HG03095 (cell line): Measurements from ENCODE around the gene EPS8L2.

Experiments
- ATAC-seq: cut with Tn5 transposase; IDR thresholded peaks from one replicate; pipeline ENCODE4 v1.9.1; 2021; ENCODE audit warnings: moderate library complexity; ENCODE audit not compliant: unreplicated experiment

The EPS8L2 gene

DNA sequence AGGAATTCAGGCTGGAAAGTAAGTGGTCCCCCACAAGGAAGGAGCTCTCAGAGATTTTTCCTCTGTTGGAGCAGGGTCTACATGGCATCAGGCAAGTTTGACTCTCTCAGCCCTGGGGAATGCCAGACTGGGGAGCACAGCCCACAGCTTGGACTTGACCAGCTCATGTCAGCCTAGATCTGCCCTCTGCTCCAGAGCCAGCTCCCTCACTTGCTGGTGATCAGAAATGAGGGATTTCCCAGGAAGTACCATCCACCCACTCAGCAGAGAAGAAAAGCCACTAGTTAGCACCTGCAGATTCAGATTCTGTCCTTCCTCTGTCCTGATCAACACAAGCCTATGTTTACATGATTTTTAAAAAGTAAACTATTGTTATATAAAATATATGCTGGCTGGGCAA, 54.2 kb downstream of the EPS8L2 start:
- no peak for ATAC-seq

DNA sequence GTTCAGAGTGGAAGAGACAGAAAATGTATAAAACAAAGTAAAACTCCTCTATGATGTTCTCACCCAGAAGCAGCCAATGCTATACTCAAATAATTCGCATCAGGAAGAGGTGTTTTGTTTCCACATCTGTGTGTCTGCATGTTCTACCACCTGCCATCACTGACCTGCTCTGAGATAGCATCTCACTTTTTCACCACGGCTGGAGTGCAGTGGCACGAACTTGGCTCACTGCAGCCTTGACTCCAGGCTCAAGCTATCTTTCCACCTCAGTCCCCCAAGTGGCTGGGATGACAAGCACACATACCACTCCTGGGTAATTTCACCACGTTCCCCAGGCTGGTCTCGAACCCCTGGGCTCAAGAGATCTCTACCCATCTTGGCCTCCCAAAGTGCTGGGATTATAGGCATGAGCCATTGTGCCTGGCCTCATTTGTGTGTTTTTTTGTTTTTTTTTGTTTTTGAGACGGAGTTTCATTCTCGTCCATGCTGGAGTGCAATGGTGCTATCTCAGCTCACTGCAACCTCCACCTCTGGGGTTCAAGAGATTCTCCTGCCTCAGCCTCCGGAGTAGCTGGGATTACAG, 55.6 kb downstream of the EPS8L2 start:
- no peak for ATAC-seq

DNA sequence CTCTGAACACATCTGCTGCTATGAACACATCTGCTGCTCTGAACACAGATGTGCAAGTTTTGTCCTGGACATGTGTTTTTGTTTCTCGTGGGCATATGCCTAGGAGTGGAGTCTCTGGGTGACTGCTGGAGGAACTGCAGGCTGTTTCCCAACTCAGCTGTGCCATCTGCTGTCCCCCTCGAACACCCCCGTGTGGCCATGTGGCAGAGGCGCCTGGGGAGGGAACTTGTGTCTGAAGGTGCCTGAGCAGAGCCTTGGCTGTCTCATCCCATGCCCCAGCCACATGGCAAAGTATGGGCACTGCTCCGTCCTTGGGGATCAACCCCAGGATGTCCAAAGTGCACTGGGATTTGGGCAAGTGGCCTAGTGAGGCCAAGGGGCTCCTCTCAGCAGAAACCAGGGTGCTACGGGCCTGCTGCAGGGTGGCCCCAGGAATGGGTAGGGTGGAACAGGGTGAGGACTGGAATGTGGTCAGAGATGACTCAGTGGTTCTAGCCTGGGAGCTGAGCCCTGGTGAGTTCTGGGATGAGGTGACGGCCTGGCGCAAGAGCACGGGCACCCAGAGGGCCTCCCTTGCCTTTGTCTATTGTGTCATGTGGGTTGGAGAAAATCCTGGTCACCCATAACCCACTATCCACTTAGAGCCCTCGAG, 56.5 kb downstream of the EPS8L2 start:
- no peak for ATAC-seq

DNA sequence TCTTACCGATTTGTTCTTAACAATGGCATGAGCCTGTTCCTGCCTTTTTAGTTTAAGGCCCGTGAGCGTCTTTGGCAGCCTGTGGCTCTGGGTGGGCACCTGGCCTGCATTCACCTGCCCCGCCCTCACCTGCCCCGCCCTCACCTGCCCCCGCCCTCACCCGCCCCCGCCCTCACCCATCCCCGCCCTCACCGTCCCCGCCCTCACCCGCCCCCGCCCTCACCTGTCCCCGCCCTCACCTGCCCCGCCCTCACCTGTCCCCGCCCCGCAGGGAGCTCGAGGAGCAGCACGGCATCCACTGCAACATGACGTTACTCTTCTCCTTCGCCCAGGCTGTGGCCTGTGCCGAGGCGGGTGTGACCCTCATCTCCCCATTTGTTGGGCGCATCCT, 57.0 kb downstream of the EPS8L2 start:
- ATAC-seq: no peak

DNA sequence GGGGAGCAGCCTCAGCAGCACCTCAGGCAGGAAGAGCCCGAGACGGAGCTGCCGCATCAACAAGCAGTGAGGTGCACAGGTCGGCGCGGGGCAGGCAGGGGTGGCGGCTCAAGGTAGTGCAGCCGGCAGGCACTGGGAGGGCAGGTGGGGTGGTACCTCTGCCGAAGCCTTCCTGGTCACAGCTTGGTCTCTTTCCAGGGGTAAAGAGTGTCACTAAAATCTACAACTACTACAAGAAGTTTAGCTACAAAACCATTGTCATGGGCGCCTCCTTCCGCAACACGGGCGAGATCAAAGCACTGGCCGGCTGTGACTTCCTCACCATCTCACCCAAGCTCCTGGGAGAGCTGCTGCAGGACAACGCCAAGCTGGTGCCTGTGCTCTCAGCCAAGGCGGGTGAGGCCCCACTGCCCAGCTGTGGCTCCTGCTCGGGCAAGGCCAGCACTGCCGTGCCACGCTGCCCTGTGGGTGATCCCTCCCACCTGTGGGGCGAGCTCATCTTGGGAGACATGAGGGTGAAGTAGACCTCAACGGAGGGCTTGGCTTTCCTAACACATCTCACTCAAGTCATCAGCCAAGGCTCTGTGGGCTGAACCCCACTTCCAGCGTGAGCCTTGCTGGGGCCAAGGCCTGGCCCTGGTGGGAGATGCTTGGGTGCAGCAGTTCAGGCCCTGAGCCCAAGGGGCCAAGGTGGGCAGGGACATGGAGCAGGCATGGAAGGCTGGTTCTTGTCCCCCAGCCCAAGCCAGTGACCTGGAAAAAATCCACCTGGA, 57.7 kb downstream of the EPS8L2 start:
- no peak for ATAC-seq

DNA sequence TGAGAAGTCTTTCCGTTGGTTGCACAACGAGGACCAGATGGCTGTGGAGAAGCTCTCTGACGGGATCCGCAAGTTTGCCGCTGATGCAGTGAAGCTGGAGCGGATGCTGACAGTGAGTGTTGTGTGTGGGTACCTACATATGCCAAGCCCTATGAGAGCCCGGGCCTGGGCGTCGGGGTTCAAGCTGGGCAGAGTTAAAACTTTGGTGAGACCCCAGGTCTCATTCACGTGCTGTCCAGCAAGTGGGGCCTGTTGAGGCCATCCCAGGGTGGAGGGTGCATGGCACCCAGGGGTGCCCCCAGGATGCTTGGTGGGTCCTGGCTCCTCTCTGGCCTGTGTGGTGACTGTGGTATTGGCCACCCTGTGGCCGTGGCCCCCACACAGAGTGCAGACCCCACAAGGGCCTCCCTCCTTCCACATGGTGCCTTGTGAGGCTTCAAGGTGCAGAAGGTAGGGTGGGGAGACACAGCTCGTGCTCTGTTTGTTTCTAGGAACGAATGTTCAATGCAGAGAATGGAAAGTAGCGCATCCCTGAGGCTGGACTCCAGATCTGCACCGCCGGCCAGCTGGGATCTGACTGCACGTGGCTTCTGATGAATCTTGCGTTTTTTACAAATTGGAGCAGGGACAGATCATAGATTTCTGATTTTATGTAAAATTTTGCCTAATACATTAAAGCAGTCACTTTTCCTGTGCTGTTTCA, 58.4 kb downstream of the EPS8L2 start:
- ATAC-seq: no peak

DNA sequence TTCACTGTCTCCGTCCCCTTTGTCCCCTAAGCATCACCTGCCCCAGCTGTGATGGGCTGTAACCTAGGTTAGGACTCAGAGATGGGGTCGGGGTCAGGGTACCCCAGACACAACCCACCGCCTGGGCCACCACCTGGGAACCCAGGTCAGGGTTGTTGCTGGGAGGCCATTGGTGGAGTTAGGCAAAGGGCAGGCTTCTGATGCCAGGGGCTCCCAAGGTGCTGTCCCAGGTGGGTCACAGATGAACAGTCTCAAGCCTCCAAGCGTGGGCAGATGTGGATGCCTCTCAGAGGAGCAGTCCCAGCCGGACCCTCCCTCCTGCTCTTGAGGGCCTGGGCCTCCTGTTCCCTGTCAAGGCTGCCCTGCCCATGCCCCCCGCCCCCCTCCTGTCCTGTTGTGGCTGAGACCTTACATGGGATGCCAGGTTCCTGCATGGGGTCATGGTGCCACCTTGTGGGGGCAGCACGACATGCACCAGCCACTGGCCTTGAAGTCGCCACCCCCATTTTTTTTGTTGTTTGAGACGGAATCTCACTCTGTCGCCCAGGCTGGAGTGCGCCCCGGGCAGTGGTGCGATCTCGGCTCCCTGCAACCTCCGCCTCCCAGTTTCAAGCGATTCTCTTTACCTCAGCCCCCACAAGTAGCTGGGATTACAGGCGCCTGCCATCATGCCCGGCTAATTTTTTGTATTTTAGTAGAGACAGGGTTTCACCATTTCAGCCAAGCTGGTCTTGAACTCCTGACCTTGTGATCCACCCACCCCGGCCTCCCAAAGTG, 59.2 kb downstream of the EPS8L2 start:
- ATAC-seq: no peak

DNA sequence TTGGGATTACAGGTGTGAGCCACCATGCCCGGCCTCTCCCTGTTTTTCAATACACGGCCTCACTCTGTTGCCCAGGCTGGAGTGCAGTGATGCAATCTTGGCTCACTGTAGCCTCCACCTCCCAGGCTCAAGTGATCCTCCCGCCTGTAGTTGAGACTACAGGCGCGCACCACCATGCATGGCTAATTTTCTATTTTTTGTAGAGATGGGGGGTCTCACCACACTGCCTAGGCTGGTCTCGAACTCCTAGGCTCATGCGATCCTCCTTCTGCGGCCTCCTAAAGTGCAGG, 59.7 kb downstream of the EPS8L2 start:
- no peak for ATAC-seq

DNA sequence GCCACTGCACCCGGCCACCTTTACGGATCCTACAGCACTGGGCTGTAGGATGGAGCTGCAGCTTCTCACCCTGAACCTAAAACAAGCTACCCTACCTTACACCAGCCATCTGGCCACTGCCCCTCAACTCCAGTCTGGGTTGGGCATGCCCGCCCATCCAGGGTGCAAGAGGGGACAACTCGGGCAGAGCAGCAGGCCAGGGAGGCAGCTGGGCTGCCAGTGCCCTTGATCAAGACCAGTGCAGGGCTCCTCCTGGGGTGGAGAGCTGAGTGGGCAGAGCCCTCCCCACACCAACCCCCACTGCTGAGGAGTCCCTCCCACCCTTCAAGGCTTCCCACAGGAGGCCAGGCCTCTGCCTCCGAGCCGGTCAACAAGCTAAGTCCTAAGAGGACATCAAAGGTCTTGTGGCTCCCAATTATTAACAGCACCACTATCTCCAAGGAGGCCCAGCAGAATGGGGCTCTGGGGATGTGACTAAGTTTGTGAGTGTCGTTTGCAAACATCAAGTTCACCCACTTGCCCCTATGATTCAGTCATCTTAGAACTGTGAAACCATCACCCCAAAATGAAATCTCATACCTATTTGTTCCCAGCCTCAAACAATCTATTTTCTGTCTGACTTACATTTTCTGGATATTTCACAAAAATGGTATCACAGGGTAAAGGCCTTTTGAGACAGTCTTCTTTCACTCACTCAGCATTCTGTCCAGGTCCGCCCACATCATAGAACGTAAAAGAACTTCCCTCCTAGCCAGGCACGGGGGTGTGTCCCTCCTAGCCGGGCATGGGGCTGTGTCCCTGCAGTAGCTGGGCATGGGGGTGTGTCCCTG, 60.3 kb downstream of the EPS8L2 start:
- no peak for ATAC-seq

DNA sequence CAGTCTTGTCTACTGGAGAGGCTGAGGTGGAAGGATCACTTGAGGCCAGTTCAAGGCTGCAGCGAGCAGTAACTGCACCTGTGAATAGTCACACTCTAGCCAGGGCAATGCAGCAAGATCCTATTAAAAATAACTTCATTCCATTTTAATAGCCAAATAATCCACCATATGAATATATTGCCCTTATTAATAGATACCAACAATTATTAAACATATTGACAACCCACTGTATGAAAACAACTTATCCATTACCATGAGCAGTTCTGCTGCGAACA, 60.8 kb downstream of the EPS8L2 start:
- ATAC-seq: no peak

DNA sequence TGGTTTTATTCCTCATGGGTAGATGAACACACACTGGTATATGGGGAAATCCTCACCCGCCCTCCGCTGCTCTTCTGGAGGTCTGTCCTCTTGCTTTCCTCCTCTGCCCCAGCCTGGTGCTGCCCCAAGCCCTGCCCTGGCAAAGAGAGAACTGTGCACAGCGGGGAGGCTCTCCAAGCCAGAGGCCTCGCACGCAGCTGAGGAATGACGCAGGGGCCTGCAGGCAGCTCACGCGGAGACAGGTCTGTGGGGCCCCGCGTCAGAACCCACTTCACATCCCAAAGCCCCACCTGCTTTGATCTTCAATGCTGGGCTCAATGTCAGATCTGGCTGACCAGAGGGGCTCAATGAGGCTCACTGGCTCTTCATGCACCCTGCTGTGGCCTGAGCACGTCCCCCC, 61.2 kb downstream of the EPS8L2 start:
- no peak for ATAC-seq

DNA sequence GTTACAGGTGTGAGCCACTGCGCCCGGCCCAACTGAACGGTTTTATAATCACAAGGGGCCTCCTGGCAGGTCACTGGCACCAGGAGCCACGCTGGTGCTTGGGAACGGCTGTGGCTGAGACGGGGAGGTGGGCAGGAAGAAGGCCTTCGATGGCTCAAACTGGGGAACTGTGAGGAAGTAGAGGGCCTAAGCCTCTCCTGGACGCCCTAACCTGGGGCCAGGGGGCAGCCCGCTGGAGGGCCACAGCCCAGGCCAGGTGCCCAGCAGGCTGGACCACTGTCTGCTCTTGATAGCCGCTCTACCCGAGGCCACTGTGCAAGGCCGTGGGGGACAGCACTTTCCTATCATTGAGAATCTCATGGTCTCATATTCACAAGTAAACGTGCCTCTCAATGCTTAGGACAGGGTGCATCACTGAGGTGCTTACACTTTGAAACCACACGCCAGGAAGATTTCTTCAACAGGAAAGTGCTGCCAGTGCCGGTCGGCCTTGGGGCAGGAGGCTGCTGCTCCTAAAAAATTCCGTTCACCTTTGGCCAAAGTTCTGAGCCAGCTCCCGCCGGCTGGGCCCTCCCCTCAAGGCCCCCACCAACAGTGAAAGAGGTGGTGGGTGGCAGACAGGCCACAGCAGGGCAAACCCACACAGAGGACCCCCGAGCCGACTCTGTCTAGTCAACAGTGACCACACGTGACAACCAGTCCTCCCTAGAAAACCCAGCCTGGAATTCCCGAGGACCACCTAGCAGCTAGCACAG, 64.0 kb downstream of the EPS8L2 start:
- no peak for ATAC-seq

DNA sequence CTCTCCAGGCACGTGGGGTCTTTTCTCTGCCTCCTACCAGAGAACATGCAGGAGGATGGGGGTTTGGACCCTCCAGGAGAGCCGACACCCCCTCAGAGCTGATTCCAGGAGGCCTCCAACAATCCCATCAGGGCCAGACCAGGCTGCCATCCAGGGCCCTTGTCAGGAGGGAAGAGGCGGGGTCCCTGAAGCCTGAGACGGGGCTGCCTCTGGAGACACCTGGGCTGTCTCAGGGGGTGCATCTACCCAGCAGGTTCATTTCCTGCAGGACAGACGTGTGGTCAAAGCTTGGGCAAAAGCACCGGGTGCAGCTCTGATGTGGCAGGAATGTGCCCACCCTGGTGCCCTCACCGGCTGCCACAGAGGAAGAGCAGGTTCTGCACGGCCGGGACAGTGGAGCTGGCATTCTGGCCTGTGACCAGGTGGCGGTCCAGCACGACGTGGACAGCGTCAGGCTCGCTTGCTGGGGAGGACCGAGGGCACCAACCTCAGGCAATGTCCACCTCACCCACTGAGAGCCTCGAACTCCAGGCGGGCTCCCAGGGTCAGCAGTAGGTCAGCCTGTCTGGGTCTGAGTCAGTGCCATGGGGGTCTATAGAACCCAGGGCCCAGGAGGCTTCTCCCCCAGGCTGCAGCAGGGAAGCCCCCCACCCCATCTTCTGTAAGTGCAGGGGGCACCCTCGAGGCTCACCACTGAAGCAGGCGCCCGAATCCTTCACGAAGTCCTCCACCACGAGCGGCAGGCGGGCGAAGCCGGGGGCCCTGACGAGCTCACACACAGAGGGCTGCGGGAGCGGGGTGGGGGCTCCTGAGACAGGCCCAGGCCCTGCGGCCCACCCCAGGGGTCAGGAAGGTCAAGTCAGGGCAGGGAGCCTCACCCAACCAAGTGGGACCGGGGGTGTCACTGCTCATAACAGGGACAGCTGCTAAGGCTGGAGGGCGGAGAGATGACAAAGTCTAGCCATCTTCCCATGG, 64.9 kb downstream of the EPS8L2 start:
- no peak for ATAC-seq

DNA sequence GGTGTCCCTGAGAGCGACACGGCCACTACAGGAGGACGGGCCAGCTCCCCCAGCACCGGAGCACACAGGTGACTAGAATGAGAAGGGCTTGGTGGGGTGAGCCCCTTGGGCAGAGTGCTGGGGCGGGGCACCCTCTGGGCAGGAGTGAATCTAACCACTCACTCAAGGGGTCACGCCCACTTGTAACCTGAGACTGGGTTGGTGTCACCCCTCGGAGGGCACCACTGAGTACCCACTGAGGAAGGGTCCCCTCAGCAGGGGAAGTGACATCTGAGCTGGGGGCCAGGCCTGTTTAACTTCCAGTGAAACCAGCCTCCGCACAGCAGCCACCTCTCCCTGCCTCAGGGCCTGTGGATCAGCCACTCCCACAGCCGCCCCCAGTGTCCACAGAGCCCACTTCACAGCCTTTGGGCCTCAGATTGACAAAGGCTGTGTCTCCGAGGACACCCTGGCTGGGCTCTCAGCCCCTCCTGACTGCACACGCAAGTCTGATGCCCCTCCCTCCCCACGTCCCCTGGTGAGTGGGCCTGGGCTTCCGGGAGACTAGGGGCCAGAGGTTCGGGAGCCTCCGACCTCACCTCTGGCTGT, 65.7 kb downstream of the EPS8L2 start:
- ATAC-seq: no peak

DNA sequence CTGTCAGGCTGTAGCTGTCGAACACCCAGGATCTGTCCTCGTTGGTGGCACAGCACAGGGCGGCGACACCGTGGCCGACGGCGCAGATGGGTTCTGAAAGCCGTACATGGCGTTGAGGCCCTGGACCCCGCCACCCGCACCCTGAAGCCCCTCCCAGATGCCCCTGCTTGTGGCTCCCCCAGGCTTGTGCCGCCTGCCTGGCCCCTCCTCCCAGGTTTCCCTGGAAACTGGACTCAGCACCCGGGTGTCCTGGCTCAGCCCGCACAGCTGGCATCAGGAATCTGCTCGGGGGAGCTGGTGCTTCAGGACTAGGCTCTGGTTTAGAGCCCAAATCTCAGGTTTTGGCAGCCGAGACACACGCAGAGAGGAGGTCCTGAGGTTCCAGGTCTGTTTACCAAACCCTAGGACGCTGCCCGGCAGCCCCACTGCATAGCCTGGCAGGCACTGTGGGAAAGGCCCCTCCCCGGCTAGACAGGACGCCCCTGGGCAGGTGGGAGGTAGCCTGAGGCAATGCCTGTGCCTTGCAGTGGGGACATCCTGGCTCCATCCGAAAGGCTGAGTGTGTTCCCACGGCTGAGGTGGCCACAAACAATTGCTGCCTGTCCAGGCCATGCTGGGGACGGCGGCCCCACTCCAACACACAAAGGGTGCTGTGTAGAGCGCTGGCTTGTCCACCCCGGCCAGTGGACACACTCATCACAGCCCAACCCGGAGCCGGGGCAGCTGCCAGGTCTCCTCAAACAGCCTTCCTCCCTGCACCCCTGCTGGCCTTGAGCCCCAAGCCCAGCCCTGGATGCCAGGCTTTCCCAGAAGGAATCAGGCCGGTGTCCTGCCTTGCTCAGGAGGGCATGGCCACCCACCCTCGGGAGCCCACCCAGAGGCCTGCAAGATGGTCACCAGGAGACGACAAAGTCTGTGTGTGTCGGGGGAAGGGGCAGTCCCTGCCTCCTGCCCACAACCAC, 66.7 kb downstream of the EPS8L2 start:
- no peak for ATAC-seq

DNA sequence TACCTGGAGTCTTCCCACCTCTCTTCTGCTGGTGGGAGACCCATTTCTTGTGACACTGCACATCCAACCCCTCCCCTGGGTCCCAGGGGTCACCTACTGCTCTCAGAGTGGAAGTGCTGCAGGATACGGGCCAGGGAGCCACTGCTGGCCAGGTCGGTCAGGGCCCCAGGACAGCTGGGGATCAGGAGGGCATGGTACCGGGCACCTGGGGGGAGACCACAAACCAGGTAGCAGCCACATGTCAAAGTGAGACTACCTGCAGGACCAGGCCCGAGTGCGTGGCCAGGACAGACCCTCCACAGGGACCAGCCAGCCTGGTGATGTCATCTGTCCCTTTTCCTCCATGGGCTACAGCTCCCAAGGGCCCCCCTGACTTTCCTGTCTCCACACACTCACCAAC, 67.4 kb downstream of the EPS8L2 start:
- ATAC-seq: no peak

DNA sequence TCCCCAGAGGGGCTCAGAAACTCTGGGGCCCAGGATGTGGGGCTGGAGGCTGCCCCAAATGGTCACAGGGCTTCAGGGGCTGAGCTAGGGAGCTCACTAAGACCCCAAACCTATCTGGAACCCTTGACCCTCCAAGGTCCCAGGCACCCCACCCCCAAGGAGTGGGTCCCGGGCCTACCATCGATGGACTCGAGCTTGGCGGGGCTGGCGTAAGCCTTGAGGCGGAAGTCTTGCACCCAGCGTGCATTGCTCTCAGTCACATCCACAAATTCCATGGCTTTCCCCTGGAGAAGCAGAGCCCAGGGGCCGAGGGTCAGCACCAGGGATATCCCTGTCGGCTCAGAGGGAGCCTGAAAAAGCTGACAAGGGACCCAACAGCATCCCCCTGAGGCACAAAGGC, 67.8 kb downstream of the EPS8L2 start:
- ATAC-seq: no peak
